Astrocyte (in vitro differentiated cells and primary cell): ENCODE data around the gene KRTAP2-2. TPM values are rescaled to one million over a fixed set of nuclear protein-coding genes. Genes with fewer than 3 reads are reported as not detected.
"Not testable (repeated sequence)": the region's sequence is repeated elsewhere in the genome, so short reads cannot be mapped to it uniquely, and the experiment has no call there.

Experiments
- DNase-seq: peaks from one replicate; pipeline ENCODE4 v3.0.0-alpha.2; 2010; ENCODE audit warnings: low read depth
- FAIRE-seq: peaks from 2 replicates; lab custom pipeline; 2011; peaks lifted over from hg19 to GRCh38; lab: Jason Lieb, UNC
- H2AFZ ChIP-seq: 2 replicates; pipeline ENCODE4 v1.6.0; 2012; ENCODE audit warnings: low read depth, low read length, inconsistent platforms
- H3K27ac ChIP-seq: 2 replicates; pipeline ENCODE4 v1.5.1; 2011; ENCODE audit warnings: low read depth, low read length, inconsistent platforms
- H3K27me3 ChIP-seq: 2 replicates; pipeline ENCODE4 v1.6.0; 2011; ENCODE audit warnings: low read length, inconsistent platforms; ENCODE audit not compliant: insufficient read depth
- H3K36me3 ChIP-seq: 2 replicates; pipeline ENCODE4 v1.5.1; 2011; ENCODE audit warnings: low read length, inconsistent platforms; ENCODE audit not compliant: insufficient read depth
- H3K4me1 ChIP-seq: 2 replicates; pipeline ENCODE4 v1.5.1; 2011; ENCODE audit warnings: low read length, inconsistent platforms; ENCODE audit not compliant: insufficient read depth
- H3K4me2 ChIP-seq: 2 replicates; pipeline ENCODE4 v1.6.0; 2012; ENCODE audit warnings: low read length, inconsistent platforms
- H3K4me3 ChIP-seq: 2 replicates; pipeline ENCODE4 v1.5.1; 2011; ENCODE audit warnings: low read depth, mild to moderate bottlenecking, low read length, inconsistent platforms; ENCODE audit not compliant: insufficient read depth
- H3K79me2 ChIP-seq: 2 replicates; pipeline ENCODE4 v1.6.0; 2012; ENCODE audit warnings: mild to moderate bottlenecking, low read length, inconsistent platforms; ENCODE audit not compliant: insufficient read depth
- H3K9ac ChIP-seq: 2 replicates; pipeline ENCODE4 v1.6.0; 2012; ENCODE audit warnings: mild to moderate bottlenecking, low read length, inconsistent platforms
- H3K9me3 ChIP-seq: 2 replicates; pipeline ENCODE4 v1.5.1; 2012; ENCODE audit warnings: low read depth, mild to moderate bottlenecking, low read length, inconsistent platforms; ENCODE audit not compliant: insufficient read depth
- H4K20me1 ChIP-seq: 2 replicates; pipeline ENCODE4 v1.6.0; 2012; ENCODE audit warnings: low read length, inconsistent platforms; ENCODE audit not compliant: insufficient read depth
- H3K27ac Mint-ChIP-seq: one replicate; pipeline ENCODE4 v1.8.0; 2021; ENCODE audit warnings: mild to moderate bottlenecking, mixed read lengths; ENCODE audit not compliant: unreplicated experiment
- H3K27me3 Mint-ChIP-seq: one replicate; pipeline ENCODE4 v1.8.0; 2021; ENCODE audit warnings: low read depth, mixed read lengths; ENCODE audit not compliant: unreplicated experiment
- H3K36me3 Mint-ChIP-seq: one replicate; pipeline ENCODE4 v1.8.0; 2021; ENCODE audit warnings: low read depth, mixed read lengths; ENCODE audit not compliant: unreplicated experiment
- H3K4me1 Mint-ChIP-seq: one replicate; pipeline ENCODE4 v1.8.0; 2021; ENCODE audit warnings: low read depth, mixed read lengths; ENCODE audit not compliant: unreplicated experiment
- H3K4me3 Mint-ChIP-seq: one replicate; pipeline ENCODE4 v1.8.0; 2021; ENCODE audit warnings: mild to moderate bottlenecking, moderate library complexity, mixed read lengths; ENCODE audit not compliant: unreplicated experiment
- H3K9me3 Mint-ChIP-seq: one replicate; pipeline ENCODE4 v1.8.0; 2021; ENCODE audit warnings: mild to moderate bottlenecking, mixed read lengths; ENCODE audit not compliant: unreplicated experiment
- EZH2 ChIP-seq: IDR thresholded peaks from 2 replicates; pipeline ENCODE4 v1.6.1; 2012; ENCODE audit warnings: mild to moderate bottlenecking, low read length, inconsistent platforms; ENCODE audit not compliant: insufficient read depth
- total RNA-seq: library from RNA; stranded (reverse); gene quantifications from 2 replicates; pipeline ENCODE4 v1.2.1, GENCODE V29; 2021
- TF ChIP-seq, protein P1 (sequence below): IDR thresholded peaks from 2 replicates; pipeline ENCODE4 v1.5.1; 2011; ENCODE audit warnings: low read depth, mild to moderate bottlenecking, inconsistent platforms, low read length, moderate library complexity; ENCODE audit not compliant: insufficient read depth

The KRTAP2-2 gene
- total RNA-seq, 1 donor from 2014 or later, result not detected

DNA sequence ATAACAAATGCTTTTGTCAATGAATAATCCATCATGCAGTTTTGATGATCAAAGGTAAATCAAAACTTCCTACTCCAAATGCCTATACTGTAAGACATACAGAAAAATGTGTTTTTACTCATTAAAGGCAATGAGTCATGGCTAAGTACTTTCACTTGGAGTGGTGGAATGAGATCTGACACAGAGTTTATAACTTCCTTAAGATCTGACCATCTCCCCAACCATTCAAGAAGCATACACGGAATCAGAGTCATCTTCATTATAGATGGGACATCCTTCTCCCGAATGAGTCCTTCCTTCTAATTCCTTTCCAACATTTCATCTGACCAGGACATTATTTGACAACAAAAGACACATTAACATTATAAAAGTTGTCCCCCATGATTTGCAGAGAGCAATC lies 28.4 kb upstream of the KRTAP2-2 start:
- H3K4me3 ChIP-seq, H3K36me3 Mint-ChIP-seq, H3K9ac ChIP-seq, H3K9me3 Mint-ChIP-seq, H3K36me3 ChIP-seq, H4K20me1 ChIP-seq, H3K79me2 ChIP-seq, H3K27ac Mint-ChIP-seq, H3K4me3 Mint-ChIP-seq, H2AFZ ChIP-seq, H3K4me1 ChIP-seq, H3K27me3 Mint-ChIP-seq, H3K9me3 ChIP-seq, H3K27me3 ChIP-seq: not testable (repeated sequence)
- DNase-seq (peak; percentile 67), FAIRE-seq (peak; percentile 100)
- peak overlapping the region; percentile 22 for H3K27ac ChIP-seq
- peak overlapping the region; percentile 23 for H3K4me2 ChIP-seq
- peaks cover 19% of the 10 kb centered on the region for H3K4me1 Mint-ChIP-seq

DNA sequence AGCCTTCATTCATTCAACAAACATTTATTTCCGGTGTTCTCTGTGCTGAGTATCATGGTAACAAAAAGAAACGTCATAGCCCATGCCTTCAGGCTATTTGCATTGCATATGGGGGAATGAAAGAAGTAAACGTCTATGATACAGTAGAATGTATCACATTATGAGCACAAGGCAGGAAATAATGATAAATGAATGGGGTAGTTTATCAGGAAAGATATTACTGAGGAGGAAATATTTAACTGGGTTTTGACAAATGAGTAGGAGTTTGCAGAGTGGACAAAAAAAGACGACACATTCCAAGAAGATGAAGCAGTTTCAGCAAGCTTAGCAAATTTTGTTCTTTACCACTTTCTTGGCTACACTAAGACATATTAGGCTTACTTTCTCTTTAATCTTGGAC lies 27.6 kb upstream of the KRTAP2-2 start:
- H3K4me2 ChIP-seq, result no peak overlapping the region
- no peak overlapping the region for H3K27ac ChIP-seq
- FAIRE-seq (peak; percentile 58), DNase-seq (peak; percentile 29)
- H3K79me2 ChIP-seq, result no peaks in the 10 kb centered on the region
- Mint-ChIP-seq H3K27me3 (no peaks in the 10 kb centered on the region), H3K4me3 (no peak overlapping the region), H3K36me3 (no peaks in the 10 kb centered on the region), H3K4me1 (peaks cover 19% of the 10 kb centered on the region), H3K27ac (peak overlapping the region; percentile 10), H3K9me3 (no peaks in the 10 kb centered on the region)
- H3K9ac ChIP-seq, result no peak overlapping the region
- no peaks in the 10 kb centered on the region for H3K4me1 ChIP-seq
- no peaks in the 10 kb centered on the region for H4K20me1 ChIP-seq
- no peaks in the 10 kb centered on the region for H3K9me3 ChIP-seq
- no peak for TF ChIP-seq EZH2
- TF ChIP-seq, protein P1, sequence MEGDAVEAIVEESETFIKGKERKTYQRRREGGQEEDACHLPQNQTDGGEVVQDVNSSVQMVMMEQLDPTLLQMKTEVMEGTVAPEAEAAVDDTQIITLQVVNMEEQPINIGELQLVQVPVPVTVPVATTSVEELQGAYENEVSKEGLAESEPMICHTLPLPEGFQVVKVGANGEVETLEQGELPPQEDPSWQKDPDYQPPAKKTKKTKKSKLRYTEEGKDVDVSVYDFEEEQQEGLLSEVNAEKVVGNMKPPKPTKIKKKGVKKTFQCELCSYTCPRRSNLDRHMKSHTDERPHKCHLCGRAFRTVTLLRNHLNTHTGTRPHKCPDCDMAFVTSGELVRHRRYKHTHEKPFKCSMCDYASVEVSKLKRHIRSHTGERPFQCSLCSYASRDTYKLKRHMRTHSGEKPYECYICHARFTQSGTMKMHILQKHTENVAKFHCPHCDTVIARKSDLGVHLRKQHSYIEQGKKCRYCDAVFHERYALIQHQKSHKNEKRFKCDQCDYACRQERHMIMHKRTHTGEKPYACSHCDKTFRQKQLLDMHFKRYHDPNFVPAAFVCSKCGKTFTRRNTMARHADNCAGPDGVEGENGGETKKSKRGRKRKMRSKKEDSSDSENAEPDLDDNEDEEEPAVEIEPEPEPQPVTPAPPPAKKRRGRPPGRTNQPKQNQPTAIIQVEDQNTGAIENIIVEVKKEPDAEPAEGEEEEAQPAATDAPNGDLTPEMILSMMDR, result no peak
- H3K27me3 ChIP-seq, result no peaks in the 10 kb centered on the region
- H3K36me3 ChIP-seq, result no peaks in the 10 kb centered on the region
- no peak overlapping the region for H3K4me3 ChIP-seq
- no peak overlapping the region for H2AFZ ChIP-seq

DNA sequence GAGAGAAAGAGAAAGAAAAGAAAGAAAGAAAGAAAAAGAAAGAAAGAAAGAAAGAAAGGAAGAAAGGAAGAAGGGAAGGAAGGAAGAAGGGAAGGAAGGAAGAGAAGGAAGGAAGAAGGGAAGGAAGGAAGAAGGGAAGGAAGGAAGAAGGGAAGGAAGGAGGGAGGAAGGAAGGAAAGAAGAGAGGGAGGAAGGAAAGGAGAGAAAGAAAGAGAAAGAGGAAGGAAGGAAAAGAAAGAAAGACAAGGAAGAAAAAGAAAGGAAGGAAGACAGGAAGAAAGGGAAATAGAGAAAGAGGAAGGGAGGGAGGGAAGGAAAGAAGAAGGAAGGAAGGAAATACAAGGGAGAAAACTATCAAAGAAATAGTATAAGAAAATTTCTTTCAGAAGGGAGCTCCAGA lies 21.8 kb upstream of the KRTAP2-2 start:
- Histone ChIP-seq H3K9ac (no peak overlapping the region), H4K20me1 (no peaks in the 10 kb centered on the region), H3K4me3 (no peak overlapping the region), H3K4me2 (no peak overlapping the region), H3K9me3 (no peaks in the 10 kb centered on the region), H3K27me3 (no peaks in the 10 kb centered on the region), H3K79me2 (no peaks in the 10 kb centered on the region), H2AFZ (no peak overlapping the region), H3K4me1 (no peaks in the 10 kb centered on the region), H3K36me3 (no peaks in the 10 kb centered on the region), H3K27ac (no peak overlapping the region)
- H3K27ac Mint-ChIP-seq, result no peak overlapping the region
- TF ChIP-seq, protein P1, result no peak
- H3K4me3 Mint-ChIP-seq, result no peak overlapping the region
- no peaks in the 10 kb centered on the region for H3K4me1 Mint-ChIP-seq
- H3K9me3 Mint-ChIP-seq, result peaks cover 2% of the 10 kb centered on the region
- H3K27me3 Mint-ChIP-seq, result no peaks in the 10 kb centered on the region
- DNase-seq (no peak), FAIRE-seq (no peak)
- peaks cover 3% of the 10 kb centered on the region for H3K36me3 Mint-ChIP-seq
